ENCODE measurements around the gene GJA9.

The GJA9 gene

GRCh38 chr1:38831731-38832369 lies 49.5 kb downstream of the GJA9 start:
- no peak for DNase-seq (ENCODE audit: low read depth)

GRCh38 chr1:38829368-38829767 lies 52.0 kb downstream of the GJA9 start:
- DNase-seq (ENCODE audit: low read depth): no peak

- DNase-seq (ENCODE audit: low read depth): no peak
These were observed 54.1 kb downstream of the GJA9 start for GRCh38 chr1:38827318-38827717.

- DNase-seq (ENCODE audit: low read depth): no peak
These were observed 54.5 kb downstream of the GJA9 start for GRCh38 chr1:38826886-38827285.

- DNase-seq (ENCODE audit: low read depth): no peak
These were observed 55.1 kb downstream of the GJA9 start for GRCh38 chr1:38826262-38826661.
